ENCODE results near the gene ETFB.
A peak's percentile ranks its signal among the peaks of the same experiment; 100 is the strongest.

Gene ETFB

GRCh38 chr19:51372649-51373504, 6.7 kb upstream of the ETFB start, which contains the start of gene NKG7:
Gene NKG7, minus strand, starts transcription at chr19:51372654. Its CDS starts 119 bp downstream, at chr19:51372535.
- DNase-seq (ENCODE audit: low read depth): no peak
- TF ChIP-seq, protein P1, sequence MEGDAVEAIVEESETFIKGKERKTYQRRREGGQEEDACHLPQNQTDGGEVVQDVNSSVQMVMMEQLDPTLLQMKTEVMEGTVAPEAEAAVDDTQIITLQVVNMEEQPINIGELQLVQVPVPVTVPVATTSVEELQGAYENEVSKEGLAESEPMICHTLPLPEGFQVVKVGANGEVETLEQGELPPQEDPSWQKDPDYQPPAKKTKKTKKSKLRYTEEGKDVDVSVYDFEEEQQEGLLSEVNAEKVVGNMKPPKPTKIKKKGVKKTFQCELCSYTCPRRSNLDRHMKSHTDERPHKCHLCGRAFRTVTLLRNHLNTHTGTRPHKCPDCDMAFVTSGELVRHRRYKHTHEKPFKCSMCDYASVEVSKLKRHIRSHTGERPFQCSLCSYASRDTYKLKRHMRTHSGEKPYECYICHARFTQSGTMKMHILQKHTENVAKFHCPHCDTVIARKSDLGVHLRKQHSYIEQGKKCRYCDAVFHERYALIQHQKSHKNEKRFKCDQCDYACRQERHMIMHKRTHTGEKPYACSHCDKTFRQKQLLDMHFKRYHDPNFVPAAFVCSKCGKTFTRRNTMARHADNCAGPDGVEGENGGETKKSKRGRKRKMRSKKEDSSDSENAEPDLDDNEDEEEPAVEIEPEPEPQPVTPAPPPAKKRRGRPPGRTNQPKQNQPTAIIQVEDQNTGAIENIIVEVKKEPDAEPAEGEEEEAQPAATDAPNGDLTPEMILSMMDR (IDR thresholded peaks at IDR 0.05; ENCODE audit: control insufficient read depth, insufficient read depth, low read depth, low read length, missing control alignments): no peak

GRCh38 chr19:51372021-51372648, 5.9 kb upstream of the ETFB start:
- no peak for DNase-seq (ENCODE audit: low read depth)
- TF ChIP-seq, protein P1 (IDR thresholded peaks at IDR 0.05; ENCODE audit: control insufficient read depth, insufficient read depth, low read depth, low read length, missing control alignments): no peak
- H3K4me3 ChIP-seq (ENCODE audit: control insufficient read depth, low read depth, low read length): no peak overlapping the region

More at GRCh38 chr19:51372649-51373504, 6.7 kb upstream of the ETFB start, which contains the start of gene NKG7:
- H3K4me3 ChIP-seq (ENCODE audit: control insufficient read depth, low read depth, low read length): no peak within 1 kb of the TSS

DNA sequence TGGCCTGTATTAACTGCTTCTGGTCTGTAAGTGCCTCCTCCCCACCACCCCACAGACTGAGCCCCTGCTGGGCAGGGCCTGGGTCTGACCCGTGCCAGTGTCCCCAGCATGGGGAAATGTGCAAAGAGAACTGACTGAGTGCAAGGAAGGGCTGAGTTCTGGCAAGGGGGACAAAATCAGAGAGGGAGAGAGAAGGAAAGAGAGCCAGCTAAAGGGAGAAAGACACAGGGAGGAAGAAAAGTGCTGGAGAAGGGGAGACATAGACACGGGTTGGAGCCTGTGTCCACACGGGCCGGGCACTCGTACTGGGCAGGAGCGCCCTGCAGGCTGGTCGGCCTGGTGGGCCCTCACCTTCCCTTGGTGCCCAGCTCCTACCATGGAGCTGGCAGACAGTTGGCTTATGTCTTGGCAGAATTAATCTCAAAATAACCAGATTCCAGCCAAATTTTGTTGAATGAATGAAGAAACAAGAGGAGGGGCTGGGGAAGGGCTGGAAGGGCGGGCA, 5.0 kb upstream of the ETFB start:
- TF ChIP-seq, protein P1 (IDR thresholded peaks at IDR 0.05; ENCODE audit: control insufficient read depth, insufficient read depth, low read depth, low read length, missing control alignments): no peak
- no peak overlapping the region for H3K4me3 ChIP-seq (ENCODE audit: control insufficient read depth, low read depth, low read length)
- DNase-seq (ENCODE audit: low read depth): no peak

GRCh38 chr19:51370230-51370629, 4.0 kb upstream of the ETFB start:
- no peak overlapping the region for H3K4me3 ChIP-seq (ENCODE audit: control insufficient read depth, low read depth, low read length)
- TF ChIP-seq, protein P1 (IDR thresholded peaks at IDR 0.05; ENCODE audit: control insufficient read depth, insufficient read depth, low read depth, low read length, missing control alignments): no peak
- no peak for DNase-seq (ENCODE audit: low read depth)

DNA sequence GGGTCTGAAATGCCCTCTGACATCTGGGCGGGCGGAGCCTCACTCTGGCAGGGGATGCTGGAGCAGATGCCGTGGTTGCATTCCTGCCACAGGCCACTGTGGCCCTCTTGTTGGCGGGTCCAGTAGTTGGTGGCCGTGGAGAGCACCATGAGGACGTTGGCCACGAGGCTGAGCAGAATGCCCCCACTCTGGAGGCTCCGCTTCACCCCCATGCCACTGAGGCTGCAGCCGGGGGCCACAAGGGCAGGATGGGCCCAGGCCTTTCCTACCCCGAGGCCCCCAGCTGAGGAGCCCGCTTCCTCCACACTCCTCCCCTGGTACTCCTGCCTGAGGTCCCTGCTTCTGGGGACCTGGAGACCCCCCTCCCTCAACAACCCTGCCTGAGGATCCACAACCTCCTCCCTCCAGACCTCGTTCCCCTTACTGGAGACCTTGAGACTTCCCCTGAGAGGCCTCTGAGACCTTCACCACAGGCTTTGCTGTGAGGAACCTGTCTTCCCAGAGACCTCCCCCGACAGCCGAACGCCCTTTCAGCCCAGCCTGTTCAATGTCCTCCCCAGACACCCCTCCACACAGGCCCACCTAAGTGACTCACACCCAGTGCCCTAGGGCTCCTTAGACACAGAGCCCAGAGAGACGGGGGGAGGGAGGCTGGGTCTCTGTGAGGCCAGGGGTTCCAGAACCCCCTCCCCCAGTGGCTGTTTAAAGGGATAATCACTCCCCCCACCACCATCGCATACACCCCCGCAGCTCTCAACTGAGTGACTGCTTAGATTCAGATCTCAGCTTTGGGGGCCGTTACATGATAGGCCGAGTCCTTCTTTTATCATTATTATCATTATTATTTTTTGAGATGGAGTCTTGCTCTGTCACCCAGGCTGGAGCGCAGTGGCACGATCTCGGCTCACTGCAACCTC, 2.4 kb upstream of the ETFB start, which contains the start of gene CLDND2:
TSS of gene CLDND2 (minus strand) at position 638 of the 917 bp plus-strand sequence. CDS start at position 212, 426 bp downstream.
- peak within 1 kb of the TSS; percentile 70 for H3K4me3 ChIP-seq (ENCODE audit: control insufficient read depth, low read depth, low read length)
- TF ChIP-seq, protein P1 (IDR thresholded peaks at IDR 0.05; ENCODE audit: control insufficient read depth, insufficient read depth, low read depth, low read length, missing control alignments): no peak
- DNase-seq (ENCODE audit: low read depth): no peak

Data from AG09309 (cell line).